Measurements from ENCODE around the gene UPK3A.
"Not testable (repeated sequence)": the region's sequence is repeated elsewhere in the genome, so short reads cannot be mapped to it uniquely, and the experiment has no call there.

UPK3A gene

DNA sequence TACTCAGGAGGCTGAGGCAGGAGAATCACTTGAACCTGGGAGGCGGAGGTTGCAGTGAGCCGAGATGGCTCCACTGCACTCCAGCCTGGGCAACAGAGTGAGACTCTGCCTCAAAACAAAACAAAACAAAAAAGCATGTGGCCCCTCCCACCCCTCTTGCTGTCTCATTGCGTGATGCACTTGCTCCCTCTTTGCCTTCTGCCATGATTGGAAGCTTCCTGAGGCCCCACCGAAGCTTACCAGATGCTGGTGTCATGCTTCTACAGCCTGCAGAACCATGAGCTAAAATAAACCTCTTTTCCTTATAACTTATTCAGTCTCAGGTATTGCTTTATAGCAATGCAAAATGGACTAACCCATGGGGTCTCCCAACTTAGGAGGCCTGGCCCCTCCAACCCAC lies 26.8 kb upstream of the UPK3A start:
- not testable (repeated sequence) for DNase-seq (ENCODE audit: low read depth)

DNA sequence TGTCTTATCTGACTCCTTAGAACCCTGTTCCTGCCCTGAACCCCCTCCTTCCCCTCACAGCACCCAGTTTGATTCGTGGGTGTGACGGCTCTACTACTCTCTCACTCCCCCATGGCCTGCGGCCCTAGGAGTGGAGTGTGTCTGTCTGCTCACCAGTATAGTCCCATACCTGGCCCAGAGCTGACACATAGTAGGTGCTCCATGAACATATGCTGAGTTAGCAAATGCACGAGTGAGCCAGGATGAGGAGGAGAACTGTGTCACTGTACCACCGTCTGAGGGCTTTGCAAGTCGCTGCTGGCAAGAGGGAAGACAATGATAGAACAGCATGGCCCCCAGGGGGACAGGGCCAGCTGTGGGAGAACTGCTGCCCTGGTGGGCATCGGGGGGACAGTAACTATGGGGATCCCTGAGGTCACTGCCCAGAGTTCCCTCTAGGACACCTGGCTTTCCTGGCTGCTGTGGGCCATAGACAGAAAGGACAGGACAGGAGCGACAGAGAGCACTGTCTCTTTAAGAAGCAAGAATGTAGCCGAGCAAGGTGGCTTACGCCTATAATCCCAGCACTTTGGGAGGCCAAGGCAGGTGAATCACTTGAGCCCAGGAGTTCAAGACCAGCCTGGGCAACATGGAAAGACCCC lies 24.9 kb upstream of the UPK3A start:
- DNase-seq (ENCODE audit: low read depth) = no peak

DNA sequence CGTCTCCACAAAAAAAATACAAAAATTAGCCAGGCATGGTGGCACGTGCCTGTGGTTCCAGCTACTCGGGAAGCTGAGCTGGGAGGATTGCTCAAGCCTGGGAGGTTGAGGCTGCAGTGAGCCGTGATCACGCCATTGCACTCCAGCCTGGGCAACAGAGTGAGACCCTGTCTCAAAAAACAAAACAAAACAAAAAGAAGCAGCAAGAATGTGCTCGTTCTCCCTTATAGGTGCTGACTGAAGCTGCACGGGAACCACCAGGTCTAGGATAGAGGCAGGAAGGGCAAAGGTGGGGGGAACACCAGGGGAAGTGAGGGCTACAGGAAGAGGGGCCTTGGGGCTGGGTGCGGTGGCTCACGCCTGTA lies 24.4 kb upstream of the UPK3A start:
- not testable (repeated sequence) for DNase-seq (ENCODE audit: low read depth)

DNA sequence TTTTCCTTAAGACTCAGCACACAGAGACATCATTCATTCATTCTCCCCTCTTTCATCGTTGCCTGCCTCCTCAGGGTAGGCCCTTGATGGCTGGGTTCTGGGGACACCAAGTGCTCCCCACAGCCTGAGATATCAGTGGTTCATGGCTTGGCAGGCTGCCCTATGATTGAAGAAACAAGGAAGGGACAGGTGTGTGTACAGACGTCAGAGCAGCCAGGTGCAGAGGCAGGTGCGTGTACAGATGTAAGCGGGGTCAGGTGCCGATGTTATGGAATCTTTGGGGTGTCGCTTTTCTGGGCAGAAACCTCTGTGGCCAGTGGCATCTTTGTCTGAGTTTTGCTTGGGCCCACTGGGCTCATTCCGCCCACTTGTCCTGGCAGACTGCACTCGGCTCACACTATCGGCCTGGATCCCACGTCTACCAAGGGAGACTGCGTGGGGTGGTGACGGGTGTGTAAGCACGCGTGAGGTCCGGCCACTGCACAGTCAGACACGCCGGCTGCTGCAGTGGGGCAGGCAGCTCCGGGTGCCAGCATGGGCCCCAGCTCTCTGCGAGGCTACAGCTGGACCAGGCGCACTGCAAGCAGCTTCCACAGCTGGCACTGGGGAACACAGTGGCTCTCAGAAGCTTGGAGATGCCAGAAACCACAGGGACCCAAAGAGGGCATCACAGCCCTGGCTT lies 23.2 kb upstream of the UPK3A start:
- DNase-seq (ENCODE audit: low read depth) = no peak

DNA sequence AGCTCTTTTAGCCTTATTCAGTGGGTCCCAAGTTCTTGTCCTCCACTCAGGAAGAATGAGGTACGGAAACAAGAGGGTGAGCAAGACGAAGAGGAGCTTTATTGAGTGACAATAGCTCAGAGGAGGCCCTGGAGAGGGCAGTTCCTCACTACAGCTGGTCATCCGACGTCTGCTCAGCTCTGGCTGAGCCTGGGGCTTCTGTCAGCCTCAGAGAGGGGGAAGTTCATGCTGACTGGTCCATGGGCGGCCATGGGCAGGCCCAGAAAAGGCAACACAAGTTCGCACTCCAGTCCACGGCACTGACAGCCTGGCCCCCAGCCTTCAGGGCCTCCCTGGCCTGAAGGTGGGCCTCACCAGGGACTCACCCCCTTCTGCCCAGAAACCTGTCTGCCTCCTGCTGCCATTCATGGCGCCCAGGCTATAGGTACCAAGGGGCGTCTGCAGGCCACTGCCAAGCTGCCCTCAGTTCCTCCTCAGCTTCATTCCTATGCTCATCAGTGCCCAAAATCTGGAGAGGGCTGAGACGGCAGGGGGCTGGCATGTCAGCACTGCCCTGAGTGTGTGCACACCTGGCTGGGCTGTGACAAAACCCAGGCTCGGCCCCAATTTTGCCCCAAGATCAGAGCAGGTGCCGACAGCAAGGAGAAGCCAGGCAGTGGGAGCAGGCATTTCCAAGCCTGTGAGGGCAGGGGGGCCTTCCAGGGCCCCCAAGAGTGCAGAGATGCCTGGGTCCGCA lies 22.4 kb upstream of the UPK3A start:
- DNase-seq (ENCODE audit: low read depth) = no peak

DNA sequence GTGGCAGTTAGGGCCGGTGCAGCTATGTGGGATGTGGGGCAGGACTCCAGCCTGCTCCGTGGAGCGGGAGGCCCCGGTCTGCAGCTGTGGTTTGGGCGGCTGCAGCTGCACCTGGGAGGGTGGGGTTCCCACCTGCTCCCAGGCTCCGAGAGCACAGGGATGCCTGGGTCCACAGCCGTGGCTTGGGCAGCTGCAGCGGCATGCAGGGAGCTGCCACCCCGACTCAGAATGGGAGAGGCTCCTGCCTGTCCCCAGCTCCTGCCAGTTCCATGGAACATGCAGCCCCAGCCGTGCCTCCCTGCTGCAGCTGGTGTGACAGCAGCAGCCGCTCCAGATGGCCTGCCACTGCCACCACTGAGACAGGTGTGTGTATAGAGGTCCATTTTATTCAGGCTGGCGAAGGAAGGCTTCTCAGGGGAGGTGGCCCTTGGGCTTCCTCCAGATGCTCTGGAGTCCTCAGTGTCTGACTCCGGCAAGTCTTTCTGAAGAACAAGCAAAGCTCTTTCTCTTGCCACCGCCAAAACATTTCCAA lies 21.8 kb upstream of the UPK3A start:
- no peak for DNase-seq (ENCODE audit: low read depth)

DNA sequence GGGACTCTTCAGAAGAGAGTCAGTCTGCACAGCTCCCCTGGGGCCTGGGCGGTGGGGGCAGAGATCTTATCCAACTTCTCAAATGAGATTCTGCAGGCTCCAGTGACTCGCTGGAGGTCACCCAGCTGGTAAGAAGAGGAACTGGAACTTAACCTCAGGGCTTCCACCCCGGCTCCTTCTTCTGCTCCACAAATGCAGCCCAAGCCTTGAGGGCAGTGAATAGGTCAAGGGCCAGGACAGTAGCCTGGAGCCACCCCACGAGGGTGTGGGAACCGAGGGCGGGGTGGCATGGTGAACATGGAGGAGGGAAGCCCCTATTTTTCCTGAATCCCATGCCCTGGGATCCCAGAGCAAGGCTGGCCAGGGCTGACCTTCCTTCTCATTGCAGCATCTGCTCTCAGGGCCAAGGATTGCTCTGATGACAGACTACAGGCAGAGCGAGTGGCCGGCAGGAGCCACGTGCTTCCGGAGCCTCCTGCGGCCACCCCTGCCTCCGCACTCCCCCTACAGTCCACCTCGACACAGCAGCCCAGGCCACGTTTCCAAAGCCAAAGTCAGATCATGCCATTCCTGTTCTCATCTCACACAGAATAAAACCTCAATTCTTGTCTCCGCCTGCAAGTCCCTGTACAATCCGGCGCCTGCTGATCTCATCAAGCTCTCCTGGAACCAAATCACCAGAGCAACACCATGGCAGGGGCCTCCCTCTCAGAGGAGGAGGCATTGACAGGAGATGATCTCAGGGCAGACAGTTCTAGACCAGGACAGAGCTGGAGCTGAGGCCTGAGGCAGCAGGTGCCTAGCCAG lies 21.1 kb upstream of the UPK3A start:
- DNase-seq (ENCODE audit: low read depth) = peak; percentile 84

DNA sequence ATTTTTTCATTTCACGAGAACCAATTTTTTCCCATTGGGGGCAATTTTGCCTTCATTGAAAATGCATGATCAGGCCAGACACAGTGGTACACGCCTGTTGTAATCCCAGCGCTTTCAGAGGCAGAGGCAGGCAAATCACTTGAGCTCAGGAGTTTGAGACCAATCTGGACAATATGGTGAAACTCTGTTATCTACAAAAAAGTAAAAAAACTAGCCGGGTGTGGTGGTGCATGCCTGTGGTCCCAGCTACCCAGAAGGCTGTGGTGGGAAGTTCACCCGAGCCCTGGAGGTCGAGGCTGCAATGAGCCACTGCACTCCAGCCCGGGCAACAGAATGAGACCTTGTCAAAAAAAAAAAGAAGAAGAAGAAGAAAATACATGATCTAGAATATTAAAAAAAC lies 19.2 kb upstream of the UPK3A start:
- DNase-seq (ENCODE audit: low read depth) = no peak

DNA sequence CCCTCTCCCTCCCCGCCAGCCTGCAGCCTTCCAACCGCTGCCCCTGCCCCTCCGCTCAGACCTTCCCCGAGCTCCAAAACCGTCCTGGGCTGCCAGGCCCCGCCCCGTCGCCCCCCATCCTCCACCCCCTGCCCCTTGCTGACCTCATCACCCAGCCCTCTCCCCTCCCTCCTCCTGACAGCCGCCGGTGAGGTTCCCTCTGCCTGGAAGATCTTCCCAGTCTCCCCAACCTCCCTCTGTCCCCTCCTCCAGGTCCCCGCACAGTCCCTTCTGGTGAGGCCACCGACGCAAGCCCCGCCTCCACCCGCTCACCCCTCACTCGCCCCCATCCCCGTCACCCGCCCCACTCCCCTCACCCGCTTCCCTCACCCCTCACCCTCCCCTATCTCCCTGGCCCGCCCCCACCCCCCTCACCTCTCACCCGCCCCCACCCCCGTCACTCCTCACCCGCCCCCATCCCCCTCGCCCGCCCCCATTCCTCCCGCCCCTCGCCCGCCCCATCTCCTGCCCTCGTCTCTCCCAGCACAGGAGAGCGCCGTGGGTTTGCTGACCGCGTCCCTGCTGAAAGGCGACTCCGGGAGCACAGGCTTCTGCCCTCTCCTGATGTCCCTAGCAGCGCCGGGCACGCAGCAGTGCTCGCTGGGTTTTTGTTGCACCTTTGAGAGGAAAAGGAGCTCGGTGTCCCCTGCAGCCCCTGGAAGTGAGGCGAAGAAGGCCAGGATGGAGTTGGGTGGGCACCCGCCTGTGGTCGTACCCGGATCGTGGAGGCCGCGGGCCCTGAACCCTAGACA lies 16.4 kb upstream of the UPK3A start:
- no peak for DNase-seq (ENCODE audit: low read depth)

DNA sequence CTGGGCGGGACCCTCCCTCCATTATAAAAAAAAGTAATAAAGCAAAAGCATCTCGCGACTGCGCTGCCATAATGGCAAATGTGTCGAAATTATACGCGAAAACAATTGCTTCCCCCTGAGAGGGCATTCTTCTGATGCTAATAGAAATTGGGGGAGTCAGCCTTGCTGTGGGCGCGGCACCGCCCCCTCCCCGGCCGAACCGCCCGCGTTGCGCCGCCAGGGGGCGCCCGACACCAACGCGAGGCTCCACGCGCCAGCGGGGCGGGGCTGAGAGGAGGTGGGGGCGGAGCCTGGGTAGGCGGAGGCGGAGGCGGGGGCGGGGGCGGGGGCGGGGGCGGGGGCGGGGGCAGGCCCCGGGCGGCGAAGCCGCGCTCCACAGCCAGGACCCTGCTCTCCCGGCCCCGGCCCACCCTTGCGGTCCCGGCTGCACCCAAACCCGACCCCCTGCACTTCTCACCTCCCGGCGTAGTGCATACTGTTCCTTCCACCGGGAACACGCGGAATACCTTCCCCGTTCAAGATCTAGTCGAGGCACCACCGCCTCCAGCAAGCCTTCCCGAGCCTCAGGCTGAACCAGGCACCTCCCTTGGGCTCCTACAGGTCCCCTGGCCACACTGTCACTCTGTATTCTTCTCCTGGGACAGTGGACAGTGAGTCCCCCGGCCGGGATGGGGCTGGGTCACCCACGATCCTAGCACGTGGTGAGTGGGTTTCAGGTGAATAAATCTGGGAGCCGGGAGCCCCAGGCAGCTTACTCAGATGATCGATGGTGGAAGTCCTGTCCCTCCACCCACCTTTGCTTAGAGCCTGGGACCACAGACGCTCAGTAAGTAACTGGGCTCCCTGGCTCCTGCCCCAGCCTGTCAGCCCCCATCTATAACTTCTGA lies 15.5 kb upstream of the UPK3A start:
- peak; percentile 55 for DNase-seq (ENCODE audit: low read depth)

DNA sequence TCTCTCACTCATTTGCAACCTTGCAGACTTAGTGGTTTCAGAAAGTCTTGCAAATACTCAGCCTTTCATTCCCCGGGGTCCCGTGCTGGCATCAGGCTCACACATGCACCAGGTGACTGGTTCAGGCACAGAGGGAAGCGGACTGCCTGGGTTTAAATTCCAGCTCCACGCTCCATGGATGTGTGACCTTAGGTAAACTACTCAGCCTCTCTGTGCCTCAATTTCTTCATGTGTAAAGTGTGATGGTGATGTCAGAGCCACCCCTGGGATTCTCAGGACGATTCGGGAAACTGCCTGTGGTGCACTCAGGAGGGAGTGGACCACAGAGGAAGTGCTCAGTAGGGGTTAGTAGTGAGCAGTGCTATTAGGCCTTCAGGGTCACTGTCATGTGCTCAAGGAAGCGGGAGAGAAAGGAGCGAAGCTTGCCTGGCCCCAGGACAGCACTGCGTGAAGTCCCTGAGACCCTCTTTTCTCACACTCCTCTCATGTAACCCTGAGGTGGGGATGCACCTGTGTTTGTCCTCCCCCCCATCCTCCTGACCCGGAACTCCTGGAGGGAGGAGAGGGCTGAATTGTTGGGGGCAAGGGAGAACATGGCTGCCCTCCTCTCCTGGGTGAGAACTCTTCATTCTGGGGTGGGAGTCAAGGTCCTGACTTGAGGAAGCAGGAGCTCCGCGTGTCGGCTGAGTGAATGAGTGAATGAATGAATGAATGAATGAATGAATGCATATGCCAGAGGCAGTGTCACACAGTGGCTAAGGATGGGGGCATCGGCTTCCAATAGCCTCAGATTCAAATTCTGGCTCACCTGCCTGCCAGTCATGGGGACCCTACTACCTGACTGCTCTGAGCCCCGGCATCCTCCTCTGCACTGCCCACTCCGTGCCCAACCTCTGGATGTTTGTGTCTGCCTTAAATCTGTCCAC lies 14.4 kb upstream of the UPK3A start:
- DNase-seq (ENCODE audit: low read depth) = no peak

DNA sequence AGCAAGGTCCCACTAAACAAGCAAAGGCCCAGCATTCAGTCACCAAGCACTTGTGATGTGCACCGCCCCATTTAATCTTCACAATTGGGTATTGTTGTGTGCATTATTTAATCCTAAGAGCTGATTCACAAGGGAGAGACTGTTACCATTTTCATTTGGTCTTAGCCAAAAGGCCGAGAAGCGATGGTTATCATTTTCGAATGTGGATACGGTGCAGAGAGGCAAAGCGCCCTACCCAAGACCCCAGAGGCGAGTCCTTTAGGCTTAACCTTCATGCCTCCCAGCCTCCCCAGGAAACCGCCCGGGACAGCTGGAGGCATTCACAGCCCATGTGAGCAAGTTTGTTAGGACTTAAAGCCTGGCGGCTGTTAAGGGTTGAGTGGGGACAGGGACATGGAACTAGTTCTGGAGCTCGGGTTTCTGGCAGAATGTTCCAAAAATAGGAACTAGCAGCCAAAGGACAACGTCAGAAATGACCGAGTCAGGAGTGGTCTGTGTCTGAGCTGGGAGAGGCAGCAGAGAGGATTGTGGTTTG lies 13.0 kb upstream of the UPK3A start:
- DNase-seq (ENCODE audit: low read depth) = no peak

DNA sequence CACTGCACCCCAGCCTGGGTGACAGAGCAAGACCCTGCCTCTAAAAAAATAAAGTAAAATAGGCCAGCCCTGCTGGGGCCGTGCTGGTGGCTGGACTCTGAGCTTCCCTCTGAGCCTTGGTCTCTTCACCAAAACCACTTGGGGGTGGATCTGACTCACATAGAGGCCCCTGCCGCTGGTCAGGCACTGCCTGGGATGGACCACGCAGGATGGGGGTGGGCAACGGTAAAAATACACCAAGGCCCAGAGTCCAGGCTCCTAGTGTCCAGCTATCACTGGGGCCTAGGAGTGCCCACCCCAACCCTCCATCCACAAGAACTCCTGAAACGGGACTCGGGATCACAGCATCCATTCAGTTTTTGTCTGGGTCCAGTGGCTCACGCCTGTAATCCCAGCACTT lies 12.3 kb upstream of the UPK3A start:
- no peak for DNase-seq (ENCODE audit: low read depth)

DNA sequence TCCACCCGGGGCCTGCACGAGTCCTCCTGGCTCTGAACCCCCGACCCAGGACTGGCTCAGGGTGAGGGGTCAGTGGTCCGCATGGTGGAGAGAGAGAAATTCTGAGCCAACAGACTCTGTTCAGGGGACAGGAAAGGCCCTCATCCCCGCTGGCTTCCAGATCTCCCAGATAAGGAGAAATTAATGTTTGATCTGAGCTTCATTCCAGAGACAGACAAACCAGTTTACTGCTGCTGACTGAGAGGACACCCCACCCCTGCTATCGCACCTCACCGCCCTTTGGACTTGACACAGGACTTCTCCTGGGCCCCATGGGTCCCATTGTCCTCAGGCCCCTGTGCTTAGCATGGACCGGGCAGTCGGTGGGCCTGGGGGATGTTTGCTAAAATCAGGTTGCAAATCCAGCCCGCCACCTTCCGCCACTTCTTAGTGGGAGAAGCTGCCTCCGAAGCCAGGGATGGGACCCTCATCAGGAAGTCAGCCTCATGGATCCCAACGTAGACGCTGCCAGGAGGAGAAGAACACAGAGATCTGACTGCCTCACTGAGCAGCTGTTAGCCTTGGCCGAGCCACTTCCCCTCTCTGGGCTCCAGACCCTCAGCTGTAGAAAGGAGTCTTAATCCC lies 11.2 kb upstream of the UPK3A start:
- DNase-seq (ENCODE audit: low read depth) = no peak

DNA sequence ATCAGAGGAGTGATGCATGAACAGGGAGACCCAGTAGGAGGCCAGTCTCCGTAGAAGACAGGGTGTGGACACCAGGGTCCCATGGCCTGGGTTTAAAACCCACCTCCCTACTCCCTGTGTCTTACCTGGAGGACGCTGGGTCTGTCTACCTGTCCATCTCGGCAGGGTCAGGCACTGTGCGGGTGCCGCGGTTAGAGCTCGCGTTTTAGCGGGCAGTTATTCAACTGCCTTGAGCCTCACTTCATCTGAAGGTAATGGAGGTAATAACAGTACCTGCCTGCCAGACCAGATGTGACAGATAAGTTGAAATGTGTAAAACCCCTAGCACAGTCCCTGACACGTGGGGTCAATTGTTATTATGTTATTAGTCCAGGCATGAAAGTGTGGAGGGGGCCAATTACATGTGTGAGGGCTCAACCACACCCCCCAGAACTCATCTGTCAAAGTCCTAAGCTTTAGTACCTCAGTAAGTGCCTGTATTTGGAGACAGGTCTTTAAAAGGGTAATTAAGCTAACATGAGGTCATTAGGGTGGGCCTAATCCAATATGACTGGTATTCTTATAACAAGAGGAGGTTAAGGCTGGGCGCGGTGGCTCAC lies 8.1 kb upstream of the UPK3A start:
- DNase-seq (ENCODE audit: low read depth) = no peak

DNA sequence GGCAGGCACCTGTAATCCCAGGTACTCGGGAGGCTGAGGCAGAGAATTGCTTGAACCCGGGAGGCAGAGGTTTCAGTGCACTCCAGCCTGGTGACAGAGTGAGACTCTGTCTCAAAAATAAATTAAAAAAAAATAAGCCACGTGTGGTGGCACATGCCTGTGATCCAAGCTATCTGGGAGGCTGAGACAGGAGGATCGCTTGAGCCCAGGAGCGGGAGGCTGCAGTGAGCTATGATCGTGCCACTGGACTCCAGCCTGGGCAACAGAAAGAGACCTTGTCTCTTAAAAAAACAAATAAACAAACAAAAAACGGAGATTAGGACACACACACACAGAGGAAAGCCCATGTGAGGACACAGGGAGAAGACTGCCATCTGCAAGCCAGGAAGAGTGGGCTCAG lies 7.0 kb upstream of the UPK3A start:
- not testable (repeated sequence) for DNase-seq (ENCODE audit: low read depth)

DNA sequence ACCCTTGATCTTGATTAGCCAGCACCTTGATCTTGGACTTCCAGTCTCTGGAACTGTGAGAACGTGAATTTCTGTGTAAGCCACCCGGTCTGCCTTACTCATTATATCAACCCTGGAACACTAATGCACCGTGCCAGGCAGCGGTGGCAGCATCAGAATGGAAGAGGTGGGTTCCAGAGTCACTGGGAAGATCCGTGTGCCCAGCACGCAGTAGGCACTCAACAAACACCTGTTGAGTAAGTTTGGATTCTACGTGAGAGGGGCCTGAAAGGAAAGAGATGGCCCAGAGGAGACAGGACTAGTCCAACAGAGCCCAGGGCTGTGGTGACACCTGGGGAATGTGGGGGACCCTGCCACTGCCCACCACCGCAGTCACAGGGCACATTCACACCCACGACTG lies 6.6 kb upstream of the UPK3A start:
- DNase-seq (ENCODE audit: low read depth) = no peak

DNA sequence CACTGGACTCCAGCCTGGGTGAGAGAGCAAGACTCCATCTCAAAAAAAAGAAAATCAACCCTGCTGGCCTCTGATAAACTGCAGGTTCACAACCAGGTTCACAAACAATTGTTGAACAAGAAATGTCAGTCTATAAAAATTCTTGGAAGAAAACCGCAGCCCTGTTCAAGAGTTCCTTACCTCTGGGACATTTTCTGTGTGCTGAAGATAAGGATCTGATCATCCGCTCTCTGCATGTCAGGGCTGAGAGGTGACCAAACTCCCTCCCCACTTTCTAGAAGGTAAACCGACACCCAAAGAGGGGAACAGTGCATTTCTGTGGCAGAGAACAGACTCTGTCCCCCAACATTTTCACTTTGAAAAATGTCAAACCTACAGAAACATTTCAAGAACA lies 4.2 kb upstream of the UPK3A start:
- DNase-seq (ENCODE audit: low read depth) = no peak

Measured in fibroblast of gingiva (primary cell).